GM23248 (cell line): ENCODE measurements around the gene ADPRM. TPM values are rescaled to one million over a fixed set of nuclear protein-coding genes. Genes with fewer than 3 reads are reported as not detected.
A peak's percentile ranks its signal among the peaks of the same experiment; 100 is the strongest.

Experiments
- DNase-seq: peaks from one replicate; pipeline ENCODE4 v3.0.0-alpha.2; 2015
- H2AFZ ChIP-seq: fragments of 200-600 bp; sonication (generic); 2 replicates; pipeline ENCODE4 v1.6.1; 2016; ENCODE audit warnings: antibody characterized with exemption
- H3F3A ChIP-seq: fragments of 200-600 bp; sonication (generic); 2 replicates; pipeline ENCODE4 v1.6.1; 2016; ENCODE audit warnings: mild to moderate bottlenecking, antibody characterized with exemption, mixed run types; ENCODE audit not compliant: insufficient read depth
- H3K27ac ChIP-seq: fragments of 200-600 bp; sonication (generic); 2 replicates; pipeline ENCODE4 v1.5.1; 2016; ENCODE audit warnings: mild to moderate bottlenecking
- H3K27me3 ChIP-seq: fragments of 200-600 bp; sonication (generic); replicated peaks from 2 replicates; pipeline ENCODE4 v1.6.1; 2016; ENCODE audit warnings: mild to moderate bottlenecking; ENCODE audit not compliant: insufficient read depth
- H3K36me3 ChIP-seq: fragments of 200-600 bp; sonication (generic); 2 replicates; pipeline ENCODE4 v1.6.1; 2016; ENCODE audit warnings: low read depth, mild to moderate bottlenecking
- H3K4me1 ChIP-seq: fragments of 200-600 bp; sonication (generic); 2 replicates; pipeline ENCODE4 v1.6.1; 2016; ENCODE audit warnings: mild to moderate bottlenecking; ENCODE audit not compliant: insufficient read depth
- H3K4me2 ChIP-seq: fragments of 200-600 bp; sonication (generic); one replicate; pipeline ENCODE4 v1.6.1; 2016; ENCODE audit warnings: mild to moderate bottlenecking; ENCODE audit not compliant: unreplicated experiment
- H3K4me3 ChIP-seq: fragments of 200-600 bp; sonication (generic); 2 replicates; pipeline ENCODE4 v1.5.1; 2016; ENCODE audit warnings: mild to moderate bottlenecking
- H3K79me2 ChIP-seq: fragments of 200-600 bp; sonication (generic); 2 replicates; pipeline ENCODE4 v1.6.1; 2016; ENCODE audit warnings: mild to moderate bottlenecking; ENCODE audit not compliant: insufficient read depth
- H3K9ac ChIP-seq: fragments of 200-600 bp; sonication (generic); 2 replicates; pipeline ENCODE4 v1.6.1; 2016; ENCODE audit warnings: mild to moderate bottlenecking
- H3K9me2 ChIP-seq: fragments of 200-600 bp; sonication (generic); 2 replicates; pipeline ENCODE4 v1.6.1; 2016; ENCODE audit warnings: mixed run types, mild to moderate bottlenecking, moderate library complexity; ENCODE audit not compliant: insufficient read depth
- H3K9me3 ChIP-seq: fragments of 200-600 bp; sonication (generic); one replicate; pipeline ENCODE4 v1.6.1; 2017; ENCODE audit warnings: low read depth
- H4K20me1 ChIP-seq: fragments of 200-600 bp; sonication (generic); 2 replicates; pipeline ENCODE4 v1.6.0; 2016; ENCODE audit not compliant: insufficient read depth
- EZH2 ChIP-seq: fragments of 200-600 bp; sonication (generic); IDR thresholded peaks from 2 replicates; pipeline ENCODE4 v1.6.1; 2018; ENCODE audit warnings: antibody characterized with exemption, mild to moderate bottlenecking; ENCODE audit not compliant: insufficient read depth, poor library complexity, severe bottlenecking
- EZH2phosphoT487 ChIP-seq: fragments of 200-600 bp; sonication (generic); IDR thresholded peaks from 2 replicates; pipeline ENCODE4 v1.6.1; 2018; ENCODE audit warnings: antibody characterized with exemption, moderate library complexity, mild to moderate bottlenecking, low read depth; ENCODE audit not compliant: insufficient read depth
- WGBS, 2 experiments: methylation state at CpG; one replicate each; pipeline ENCODE4 v1.1.6; 2015 to 2017; ENCODE audit warnings: low lambda C conversion rate in 2 of 2, low coverage in 1 of 2; ENCODE audit errors: missing lambda C conversion rate in 2 of 2; 5-methylcytosine and 5-hydroxymethylcytosine counted together
- in situ Hi-C: fragments of 300-500 bp; cut with MboI; formaldehyde crosslinking; loops from 2 replicates; pipeline ENCODE4 v1.15.0; 2020
- polyA plus RNA-seq: library from polyadenylated mRNA; unstranded; fragments of >200 nt; fragmentation: Nextera tagmentation; extraction: Ambion mirVana; gene quantifications from 2 replicates; pipeline ENCODE4 v1.2.1, GENCODE V29; 2016
- total RNA-seq: library from RNA; depleted of rRNA; stranded (reverse); fragments of >200 nt; shearing (Covaris generic); gene quantifications from 2 replicates; pipeline ENCODE4 v1.2.3, GENCODE V29; 2014

ADPRM gene
- total and polyA plus RNA-seq, 2 experiments from 2014 or later = 15.4 to 16.1 TPM

DNA sequence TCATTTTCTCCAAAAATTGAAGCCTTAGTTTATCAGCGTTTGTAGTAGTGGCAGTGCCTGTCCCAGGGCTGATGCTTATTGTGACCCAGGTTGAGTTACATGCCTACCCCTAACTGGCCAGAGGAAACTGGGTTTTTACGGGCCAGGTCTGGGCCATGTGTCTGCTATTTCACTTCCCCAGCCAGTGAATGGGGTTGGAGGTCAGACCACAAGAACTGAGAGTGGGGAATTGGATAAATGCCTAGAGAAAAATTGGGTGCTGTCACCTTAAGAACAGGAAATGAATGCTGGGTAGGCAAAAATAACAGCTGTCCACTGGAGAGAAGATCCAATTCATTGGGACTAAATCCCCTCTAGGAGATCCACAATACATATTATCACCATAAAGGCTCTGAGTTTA is 5.2 kb downstream of the ADPRM start:
- in situ Hi-C loops = no loop called here
- Histone ChIP-seq H3K4me1 (peaks cover 14% of the 10 kb centered on the region), H3F3A (peaks cover 10% of the 10 kb centered on the region), H3K36me3 (peaks cover 13% of the 10 kb centered on the region), H2AFZ (no peak overlapping the region), H3K79me2 (peaks cover 77% of the 10 kb centered on the region), H3K4me2 (no peak overlapping the region), H3K4me3 (no peak overlapping the region), H3K27ac (no peak overlapping the region), H3K27me3 (no peaks in the 10 kb centered on the region), H4K20me1 (no peaks in the 10 kb centered on the region), H3K9me3 (no peaks in the 10 kb centered on the region), H3K9ac (no peak overlapping the region), H3K9me2 (no peaks in the 10 kb centered on the region)
- 50 to 71% methylated on average over 2 of the region's 2 CpGs for WGBS, 2 experiments
- TF ChIP-seq EZH2 = no peak
- no peak for TF ChIP-seq EZH2phosphoT487
- no peak for DNase-seq

DNA sequence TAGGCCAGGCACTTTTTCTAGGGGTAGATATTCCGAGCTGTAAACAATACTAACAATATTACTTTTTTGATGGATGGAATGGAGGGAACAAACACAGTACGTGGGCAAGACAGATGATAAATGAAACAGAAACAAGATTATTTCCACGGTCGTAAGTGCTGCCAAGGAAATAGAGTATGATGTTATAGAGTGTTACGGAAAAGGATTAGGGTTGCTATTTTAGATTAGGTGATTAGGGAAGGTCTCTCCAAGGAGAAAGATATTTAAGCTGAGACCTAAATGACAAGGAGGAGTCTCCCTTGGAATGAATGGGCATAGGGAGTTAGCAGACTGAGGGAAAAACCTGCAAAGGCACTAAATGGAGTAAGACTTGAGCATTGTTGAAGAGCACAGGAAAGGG is 8.3 kb downstream of the ADPRM start:
- Histone ChIP-seq H4K20me1 (no peaks in the 10 kb centered on the region), H3K9me3 (no peaks in the 10 kb centered on the region), H2AFZ (no peak overlapping the region), H3K4me3 (no peak overlapping the region), H3K27ac (no peak overlapping the region), H3F3A (no peaks in the 10 kb centered on the region), H3K4me2 (no peak overlapping the region), H3K27me3 (no peaks in the 10 kb centered on the region), H3K4me1 (peaks cover 7% of the 10 kb centered on the region), H3K36me3 (peaks cover 21% of the 10 kb centered on the region), H3K9me2 (no peaks in the 10 kb centered on the region), H3K9ac (no peak overlapping the region), H3K79me2 (peaks cover 53% of the 10 kb centered on the region)
- in situ Hi-C loops = no loop called here
- WGBS, 2 experiments = 92 to 93% methylated on average over 5 of the region's 5 CpGs
- no peak for DNase-seq
- no peak for TF ChIP-seq EZH2phosphoT487
- no peak for TF ChIP-seq EZH2

- Histone ChIP-seq H3K9me2 (no peaks in the 10 kb centered on the region), H3K36me3 (peaks cover 26% of the 10 kb centered on the region), H3K79me2 (no peaks in the 10 kb centered on the region), H3K4me2 (no peak overlapping the region), H4K20me1 (no peaks in the 10 kb centered on the region), H3K4me1 (no peaks in the 10 kb centered on the region), H3K27ac (no peak overlapping the region), H3K27me3 (no peaks in the 10 kb centered on the region), H3K9ac (no peak overlapping the region), H3F3A (peaks cover 9% of the 10 kb centered on the region; the same call in 1 of the 2 replicates), H3K4me3 (no peak overlapping the region), H3K9me3 (no peaks in the 10 kb centered on the region), H2AFZ (no peak overlapping the region)
- TF ChIP-seq EZH2phosphoT487 (no peak), EZH2 (no peak)
- in situ Hi-C loops = no loop called here
- peak; percentile 4 for DNase-seq
- 98 to 100% methylated on average over 2 of the region's 2 CpGs for WGBS, 2 experiments
Measured at GRCh38 chr17:10713318-10713717, 15.9 kb downstream of the ADPRM start.

DNA sequence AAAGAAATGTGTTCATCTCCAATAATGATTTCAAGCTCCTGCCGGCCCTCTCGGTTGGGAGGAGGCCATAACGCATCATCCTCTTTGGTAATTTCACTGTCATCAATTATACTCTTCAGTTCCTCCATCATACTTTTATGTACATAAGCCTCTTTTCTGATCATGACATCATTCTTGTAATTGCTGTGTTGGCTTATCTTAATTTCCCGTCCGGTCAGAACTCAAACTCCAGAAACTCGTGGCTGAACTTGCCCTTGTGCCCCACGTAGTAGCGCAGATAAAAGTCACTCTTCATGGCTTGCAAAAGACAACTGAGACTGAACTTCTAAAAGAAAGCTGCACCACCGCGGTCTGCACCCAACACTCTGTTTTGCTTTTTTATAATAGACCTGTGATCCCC is 18.8 kb downstream of the ADPRM start:
- H3K4me3 ChIP-seq = no peak overlapping the region
- H3K9me2 ChIP-seq = no peaks in the 10 kb centered on the region
- TF ChIP-seq EZH2phosphoT487 (no peak), EZH2 (no peak)
- no peaks in the 10 kb centered on the region for H3K79me2 ChIP-seq
- WGBS, 2 experiments = 83 to 87% methylated on average over 10 of the region's 10 CpGs
- H3K9ac ChIP-seq = no peak overlapping the region
- in situ Hi-C loops = no loop called here
- H3K27ac ChIP-seq = no peak overlapping the region
- H3K4me1 ChIP-seq = no peaks in the 10 kb centered on the region
- peaks cover 9% of the 10 kb centered on the region; the same call in 1 of the 2 replicates for H3F3A ChIP-seq
- no peaks in the 10 kb centered on the region for H4K20me1 ChIP-seq
- H3K4me2 ChIP-seq = no peak overlapping the region
- no peak overlapping the region for H2AFZ ChIP-seq
- DNase-seq = no peak
- peaks cover 22% of the 10 kb centered on the region for H3K36me3 ChIP-seq
- H3K27me3 ChIP-seq = no peaks in the 10 kb centered on the region
- no peaks in the 10 kb centered on the region for H3K9me3 ChIP-seq

- no peak overlapping the region for H3K4me3 ChIP-seq
- no peak for DNase-seq
- no peak for TF ChIP-seq EZH2phosphoT487
- TF ChIP-seq EZH2 = no peak
- no peaks in the 10 kb centered on the region for H3K9me2 ChIP-seq
- peaks cover 9% of the 10 kb centered on the region; the same call in 1 of the 2 replicates for H3F3A ChIP-seq
- H2AFZ ChIP-seq = no peak overlapping the region
- H3K27ac ChIP-seq = no peak overlapping the region
- no peak overlapping the region for H3K9ac ChIP-seq
- H3K4me2 ChIP-seq = no peak overlapping the region
- no peaks in the 10 kb centered on the region for H3K9me3 ChIP-seq
- H3K79me2 ChIP-seq = no peaks in the 10 kb centered on the region
- no peaks in the 10 kb centered on the region for H3K27me3 ChIP-seq
- no peaks in the 10 kb centered on the region for H3K4me1 ChIP-seq
- WGBS, 2 experiments = 0% methylated on average over 1 of the region's 1 CpG
- peaks cover 9% of the 10 kb centered on the region; the same call in 1 of the 2 replicates for H3K36me3 ChIP-seq
- in situ Hi-C loops = no loop called here
- no peaks in the 10 kb centered on the region for H4K20me1 ChIP-seq
Measured at GRCh38 chr17:10718547-10718946, 21.2 kb downstream of the ADPRM start.
